Uterus (tissue), 2 donors: Measurements from ENCODE around the gene OGFR.

ENCODE experiments used
- CTCF ChIP-seq, 4 experiments: fragments of 200-600 bp in 2 of 4; fragments of 450-650 bp in 2 of 4; sonication (generic) in 2 of 4; IDR thresholded peaks; one replicate each; pipeline ENCODE4 v1.5.1; 2016 to 2019; ENCODE audit warnings: antibody characterized with exemption in 4 of 4, mild to moderate bottlenecking in 2 of 4, moderate library complexity in 1 of 4
- POLR2A ChIP-seq, 2 donors: fragments of 450-650 bp; IDR thresholded peaks; one replicate each; pipeline ENCODE4 v1.6.1; 2016; ENCODE audit warnings: antibody characterized with exemption in 2 of 2, mild to moderate bottlenecking in 1 of 2, moderate library complexity in 1 of 2

DNA sequence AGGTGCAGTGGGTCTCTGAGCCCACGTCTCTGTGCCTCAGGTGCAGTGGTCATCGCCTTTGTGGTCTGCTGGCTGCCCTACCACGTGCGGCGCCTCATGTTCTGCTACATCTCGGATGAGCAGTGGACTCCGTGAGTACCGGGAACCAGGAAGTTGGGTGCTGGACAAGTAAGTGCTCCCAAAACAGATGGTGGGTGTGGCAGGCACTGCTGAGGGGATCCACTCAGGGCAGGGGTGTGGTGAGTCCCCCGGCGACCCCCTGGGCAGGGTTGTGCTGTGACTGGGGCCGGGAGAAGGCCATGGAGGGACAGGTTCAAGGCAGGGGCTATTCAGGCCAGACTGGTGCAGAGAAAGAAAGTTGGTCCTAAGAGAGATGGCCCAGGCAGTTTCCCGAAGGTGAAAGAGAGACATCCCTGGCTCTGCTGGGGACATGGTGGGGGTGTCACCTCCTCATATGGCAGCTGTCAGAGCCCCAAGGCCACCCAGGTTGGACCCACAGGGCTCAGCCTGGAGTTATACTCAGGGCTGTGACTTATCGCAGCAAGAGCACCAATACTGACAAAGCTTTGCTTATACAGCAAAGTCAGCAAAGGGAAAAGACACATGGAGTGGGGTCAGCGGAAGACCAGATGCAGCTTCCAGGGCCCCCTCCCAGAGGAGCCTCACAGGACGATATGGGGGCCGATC is 46.3 kb upstream of the OGFR start:
- TF ChIP-seq CTCF (IDR thresholded peaks at IDR 0.05) (no peak), POLR2A (IDR thresholded peaks at IDR 0.05) (no peak)
